Measurements from ENCODE around the gene ELF4.

The ELF4 gene

GRCh38 chrX:130027569-130027968, 82.7 kb downstream of the ELF4 start:
- H3K27ac ChIP-seq (ENCODE audit: low read depth, low read length): no peak overlapping the region
- H3K9me3 ChIP-seq (ENCODE audit: low read length): no peaks in the 10 kb centered on the region
- H3K36me3 ChIP-seq (ENCODE audit: insufficient read depth, low read length): peaks cover 21% of the 10 kb centered on the region
- H3K4me1 ChIP-seq (ENCODE audit: insufficient read depth, low read length): no peaks in the 10 kb centered on the region
- no peak overlapping the region for H3K9ac ChIP-seq (ENCODE audit: low read length)
- no peaks in the 10 kb centered on the region for H3K27me3 ChIP-seq (ENCODE audit: control insufficient read depth in 1 of 2, insufficient read depth in 2 of 2, low read length in 2 of 2)
- H3K4me3 ChIP-seq (ENCODE audit: low read depth in 1 of 2, low read length in 2 of 2): no peak overlapping the region

GRCh38 chrX:130025256-130025655, 85.0 kb downstream of the ELF4 start:
- no peak overlapping the region for H3K27ac ChIP-seq (ENCODE audit: low read depth, low read length)
- H3K9ac ChIP-seq (ENCODE audit: low read length): no peak overlapping the region
- peaks cover 31% of the 10 kb centered on the region for H3K36me3 ChIP-seq (ENCODE audit: insufficient read depth, low read length)
- H3K27me3 ChIP-seq (ENCODE audit: control insufficient read depth in 1 of 2, insufficient read depth in 2 of 2, low read length in 2 of 2): no peaks in the 10 kb centered on the region
- H3K4me3 ChIP-seq (ENCODE audit: low read depth in 1 of 2, low read length in 2 of 2): no peak overlapping the region
- no peaks in the 10 kb centered on the region for H3K4me1 ChIP-seq (ENCODE audit: insufficient read depth, low read length)
- H3K9me3 ChIP-seq (ENCODE audit: low read length): no peaks in the 10 kb centered on the region

GRCh38 chrX:130024127-130024526, 86.2 kb downstream of the ELF4 start:
- H3K27me3 ChIP-seq (ENCODE audit: control insufficient read depth in 1 of 2, insufficient read depth in 2 of 2, low read length in 2 of 2): no peaks in the 10 kb centered on the region
- H3K9me3 ChIP-seq (ENCODE audit: low read length): no peaks in the 10 kb centered on the region
- H3K27ac ChIP-seq (ENCODE audit: low read depth, low read length): no peak overlapping the region
- no peak overlapping the region for H3K9ac ChIP-seq (ENCODE audit: low read length)
- peaks cover 6% of the 10 kb centered on the region for H3K4me1 ChIP-seq (ENCODE audit: insufficient read depth, low read length)
- peaks cover 38% of the 10 kb centered on the region for H3K36me3 ChIP-seq (ENCODE audit: insufficient read depth, low read length)
- H3K4me3 ChIP-seq (ENCODE audit: low read depth in 1 of 2, low read length in 2 of 2): no peak overlapping the region

GRCh38 chrX:130020661-130021324, 89.5 kb downstream of the ELF4 start:
- peaks cover 14% of the 10 kb centered on the region for H3K4me1 ChIP-seq (ENCODE audit: insufficient read depth, low read length)
- H3K9me3 ChIP-seq (ENCODE audit: low read length): no peaks in the 10 kb centered on the region
- peaks cover 30% of the 10 kb centered on the region for H3K36me3 ChIP-seq (ENCODE audit: insufficient read depth, low read length)
- H3K27me3 ChIP-seq (ENCODE audit: control insufficient read depth in 1 of 2, insufficient read depth in 2 of 2, low read length in 2 of 2): no peaks in the 10 kb centered on the region
- H3K9ac ChIP-seq (ENCODE audit: low read length): no peak overlapping the region
- H3K27ac ChIP-seq (ENCODE audit: low read depth, low read length): no peak overlapping the region
- H3K4me3 ChIP-seq (ENCODE audit: low read depth in 1 of 2, low read length in 2 of 2): no peak overlapping the region

- Histone ChIP-seq H3K27ac (ENCODE audit: low read depth, low read length) (no peak overlapping the region), H3K9me3 (ENCODE audit: low read length) (no peaks in the 10 kb centered on the region), H3K9ac (ENCODE audit: low read length) (no peak overlapping the region), H3K27me3 (ENCODE audit: control insufficient read depth in 1 of 2, insufficient read depth in 2 of 2, low read length in 2 of 2) (no peaks in the 10 kb centered on the region), H3K4me1 (ENCODE audit: insufficient read depth, low read length) (peaks cover 14% of the 10 kb centered on the region), H3K36me3 (ENCODE audit: insufficient read depth, low read length) (peaks cover 23% of the 10 kb centered on the region), H3K4me3 (ENCODE audit: low read depth in 1 of 2, low read length in 2 of 2) (no peak overlapping the region)
These were observed 92.2 kb downstream of the ELF4 start for GRCh38 chrX:130018143-130018542.

GRCh38 chrX:130015181-130015580, 95.1 kb downstream of the ELF4 start:
- no peak overlapping the region for H3K4me3 ChIP-seq (ENCODE audit: low read depth in 1 of 2, low read length in 2 of 2)
- H3K27ac ChIP-seq (ENCODE audit: low read depth, low read length): no peak overlapping the region
- H3K9ac ChIP-seq (ENCODE audit: low read length): no peak overlapping the region
- H3K4me1 ChIP-seq (ENCODE audit: insufficient read depth, low read length): peaks cover 14% of the 10 kb centered on the region
- peaks cover 8% of the 10 kb centered on the region for H3K36me3 ChIP-seq (ENCODE audit: insufficient read depth, low read length)
- H3K27me3 ChIP-seq (ENCODE audit: control insufficient read depth in 1 of 2, insufficient read depth in 2 of 2, low read length in 2 of 2): no peaks in the 10 kb centered on the region
- H3K9me3 ChIP-seq (ENCODE audit: low read length): no peaks in the 10 kb centered on the region
